GM12878 (cell line): Measurements from ENCODE around the gene NBEAL1. TPM values are rescaled to one million over a fixed set of nuclear protein-coding genes. Genes with fewer than 3 reads are reported as not detected.

Experiments used
- ATAC-seq: fragments of 200-7000 bp; cut with Tn5 transposase; 3 replicates; pipeline ENCODE4 v1.9.1; 2020; ENCODE audit warnings: mild to moderate bottlenecking, moderate library complexity
- BruUV-seq: library from RNA; stranded (reverse); fragments of 400-500 nt; replicated peaks from 2 replicates; lab custom pipeline; 2021; lab: Mats Ljungman, UMichigan
- CTCF ChIA-PET: fragments of 300-600 bp; sonication (Branson Sonifier 250); formaldehyde crosslinking; extraction: SDS; loops from one replicate; lab custom pipeline; 2021; ENCODE audit warnings: inconsistent platforms; lab: Yijun Ruan, JAX
- POLR2A ChIA-PET: fragments of 350-600 bp; formaldehyde crosslinking; extraction: SDS; loops from one replicate; lab custom pipeline; 2021; ENCODE audit warnings: inconsistent platforms; lab: Charles Lee
- RAD21 ChIA-PET: fragments of 300-600 bp; sonication (Branson Sonifier 250); formaldehyde crosslinking; loops from one replicate; lab custom pipeline; 2023; ENCODE audit warnings: antibody characterized with exemption; ENCODE audit not compliant: unreplicated experiment; lab: Charles Lee
- SMC1A ChIA-PET: fragments of 300-600 bp; sonication (Branson Sonifier 250); formaldehyde crosslinking; loops from one replicate; lab custom pipeline; 2023; ENCODE audit not compliant: unreplicated experiment, uncharacterized antibody; lab: Charles Lee
- DNase-seq: peaks from one replicate; pipeline ENCODE4 v3.0.0-alpha.2; 2011; ENCODE audit warnings: low read depth, low spot score
- FAIRE-seq: peaks from 3 replicates; lab custom pipeline; 2011; peaks lifted over from hg19 to GRCh38; lab: Jason Lieb, UNC
- H2AFZ ChIP-seq: 2 replicates; pipeline ENCODE4 v1.6.0; 2011; ENCODE audit warnings: low read depth, low read length, control low read depth; ENCODE audit not compliant: control insufficient read depth
- H3K27ac ChIP-seq: 2 replicates; pipeline ENCODE4 v1.5.1; 2011; ENCODE audit warnings: control low read depth; ENCODE audit not compliant: control insufficient read depth, insufficient read depth
- H3K27me3 ChIP-seq, 2 experiments: replicated peaks in 1 of 2; 2 replicates each; pipeline versions ENCODE4 v1.6.0 to v1.6.1; 2011; ENCODE audit warnings: low read length in 1 of 2; ENCODE audit not compliant: control insufficient read depth in 2 of 2, insufficient read depth in 2 of 2
- H3K36me3 ChIP-seq, 2 experiments: 2 replicates each; pipeline ENCODE4 v1.5.1; 2011; ENCODE audit warnings: low read length in 1 of 2; ENCODE audit not compliant: control insufficient read depth in 2 of 2, insufficient read depth in 2 of 2
- H3K4me1 ChIP-seq: 2 replicates; pipeline ENCODE4 v1.6.1; 2011; ENCODE audit warnings: mild to moderate bottlenecking, low read length, moderate library complexity, mixed read lengths; ENCODE audit not compliant: control insufficient read depth, insufficient read depth
- H3K4me2 ChIP-seq: 2 replicates; pipeline ENCODE4 v1.6.0; 2011; ENCODE audit warnings: control low read depth; ENCODE audit not compliant: control insufficient read depth, insufficient read depth
- H3K4me3 ChIP-seq: fragments of 200-600 bp; sonication (generic); 2 replicates; pipeline ENCODE4 v1.5.1; 2016
- H3K79me2 ChIP-seq: 2 replicates; pipeline ENCODE4 v1.6.0; 2011; ENCODE audit warnings: low read length; ENCODE audit not compliant: control insufficient read depth, insufficient read depth
- H3K9ac ChIP-seq: 2 replicates; pipeline ENCODE4 v1.8.0; 2011; ENCODE audit warnings: low read length, control low read depth, mixed read lengths; ENCODE audit not compliant: control insufficient read depth, insufficient read depth
- H3K9me3 ChIP-seq: replicated peaks from 3 replicates; pipeline ENCODE4 v1.5.1; 2011; ENCODE audit warnings: mild to moderate bottlenecking, low read length; ENCODE audit not compliant: control insufficient read depth, insufficient read depth
- H4K20me1 ChIP-seq: 2 replicates; pipeline ENCODE4 v1.6.0; 2011; ENCODE audit not compliant: control insufficient read depth, insufficient read depth
- ASH2L ChIP-seq: fragments of 300-600, 200-600 bp; sonication (generic); IDR thresholded peaks from 2 replicates; pipeline ENCODE4 v1.6.1; 2017; ENCODE audit warnings: low read depth, mild to moderate bottlenecking, borderline replicate concordance
- DPF2 ChIP-seq: fragments of 450-650 bp; IDR thresholded peaks from 2 replicates; pipeline ENCODE4 v1.6.1; 2017; ENCODE audit warnings: mild to moderate bottlenecking
- ETV6 ChIP-seq, 2 experiments: fragments of 450-650 bp in 1 of 2; IDR thresholded peaks in 1 of 2; conservative IDR thresholded peaks in 1 of 2; 2 replicates each; pipeline ENCODE4 v1.6.1; 2014; ENCODE audit warnings: antibody characterized with exemption in 1 of 2, borderline replicate concordance in 1 of 2, low read depth in 1 of 2, mild to moderate bottlenecking in 1 of 2, moderate library complexity in 1 of 2
- FOXM1 ChIP-seq: IDR thresholded peaks from 2 replicates; pipeline ENCODE4 v1.6.1; 2012; ENCODE audit warnings: low read depth, mild to moderate bottlenecking, inconsistent platforms, low read length, moderate library complexity
- IKZF2 ChIP-seq, 2 experiments: fragments of 450-650 bp; IDR thresholded peaks; 2 replicates each; pipeline ENCODE4 v1.6.1; 2017; ENCODE audit warnings: mild to moderate bottlenecking in 2 of 2, moderate library complexity in 2 of 2
- NFYA ChIP-seq: IDR thresholded peaks from 2 replicates; pipeline ENCODE4 v1.6.1; 2011; ENCODE audit warnings: low read depth, mild to moderate bottlenecking, low read length, improper control_type of control experiment, borderline replicate concordance
- NR2C2 ChIP-seq: IDR thresholded peaks from 2 replicates; pipeline ENCODE4 v1.6.1; 2011; ENCODE audit warnings: borderline replicate concordance, low read depth; ENCODE audit not compliant: control insufficient read depth, insufficient read length
- PAX5 ChIP-seq: IDR thresholded peaks from 2 replicates; pipeline ENCODE4 v1.6.1; 2011; ENCODE audit warnings: low read depth, low read length, borderline replicate concordance
- POLR2AphosphoS2 ChIP-seq: IDR thresholded peaks from 2 replicates; pipeline ENCODE4 v1.6.1; 2011; ENCODE audit warnings: low read depth, mild to moderate bottlenecking, low read length, improper control_type of control experiment, moderate library complexity
- TCF3 ChIP-seq: IDR thresholded peaks from 2 replicates; pipeline ENCODE4 v1.6.1; 2012; ENCODE audit warnings: low read depth, mild to moderate bottlenecking, low read length, borderline replicate concordance; ENCODE audit not compliant: insufficient read depth
- ZNF622 ChIP-seq: fragments of 450-650 bp; IDR thresholded peaks from 2 replicates; pipeline ENCODE4 v1.6.1; 2017; ENCODE audit warnings: mild to moderate bottlenecking, inconsistent platforms
- WGBS: methylation state at CpG from one replicate; pipeline ENCODE4 v1.1.6; 2016; ENCODE audit warnings: low lambda C conversion rate; ENCODE audit not compliant: insufficient replicate concordance, insufficient coverage; ENCODE audit errors: missing lambda C conversion rate; 5-methylcytosine and 5-hydroxymethylcytosine counted together
- in situ Hi-C: fragments of 300-500 bp; cut with MboI; formaldehyde crosslinking; loops from 9 replicates; pipeline ENCODE4 v1.14.3; 2018; ENCODE audit warnings: mixed read lengths
- intact Hi-C: fragments of 100-400 bp; cut with micrococcal nuclease; formaldehyde crosslinking; loops from one replicate; pipeline ENCODE4 v1.14.2; 2022; ENCODE audit not compliant: unreplicated experiment
- polyA plus RNA-seq, 11 experiments: library from polyadenylated mRNA; depleted of rRNA in 4 of 11; unstranded in 6 of 11; stranded (reverse) in 5 of 11; fragments of >200 nt; fragmentation: Nextera tagmentation in 4 of 11; fragmentation: Illumina TruSeq in 1 of 11; extraction: Ambion mirVana in 4 of 11; extraction: Trizol in 1 of 11; gene quantifications; 1 replicate in 1 of 11; 2 replicates in 10 of 11; pipeline versions ENCODE4 v1.2.1 to v1.2.3, GENCODE V29; 2011 to 2016; ENCODE audit warnings: inconsistent platforms in 2 of 11, missing spikeins in 2 of 11, low read depth in 1 of 11
- total RNA-seq, 4 experiments: library from RNA; depleted of rRNA in 3 of 4; stranded (reverse); fragments of >200 nt in 3 of 4; fragmentation: Illumina TruSeq in 1 of 4; extraction: Trizol in 1 of 4; gene quantifications; 2 replicates each; pipeline versions ENCODE4 v1.2.1 to v1.2.3, GENCODE V29; 2013 to 2021
- TF ChIP-seq, protein P1 (sequence below): fragments of 450-650 bp; IDR thresholded peaks from 2 replicates; pipeline ENCODE4 v1.6.1; 2017; ENCODE audit warnings: mild to moderate bottlenecking, moderate library complexity
- TF ChIP-seq, protein P2 (sequence below): IDR thresholded peaks from 2 replicates; pipeline ENCODE4 v1.6.1; 2011; ENCODE audit warnings: low read depth, low read length, improper control_type of control experiment, borderline replicate concordance

Gene NBEAL1
- total and polyA plus RNA-seq, 10 of the 15 experiments (the other 5 are each of a cell fraction or from before 2014, with no cell fraction given): 1.9 to 16.1 (median 7.2) TPM

DNA sequence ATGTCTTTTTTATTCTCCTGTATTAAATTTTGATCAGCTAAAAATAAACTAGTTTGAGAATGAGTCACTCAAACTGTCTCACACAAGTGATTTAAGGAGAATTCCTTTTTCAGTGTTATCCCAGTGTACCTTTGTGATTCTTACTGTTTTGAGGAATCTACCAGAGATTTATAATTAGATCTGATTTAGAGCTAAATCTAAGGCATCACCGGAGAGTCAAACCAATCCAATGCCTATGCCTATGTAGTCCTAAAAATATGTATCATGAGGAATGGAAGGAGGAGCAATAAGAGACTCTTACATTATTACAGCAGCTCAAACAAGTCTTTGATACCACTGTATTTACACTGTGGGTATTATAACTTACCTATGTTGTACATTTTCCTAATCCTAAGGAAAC, 160.7 kb downstream of the NBEAL1 start:
- Histone ChIP-seq H3K4me2 (no peak overlapping the region), H4K20me1 (no peaks in the 10 kb centered on the region), H3K4me3 (no peak overlapping the region), H3K36me3 (no peaks in the 10 kb centered on the region; a peak in 1 of 4 replicates), H3K4me1 (no peaks in the 10 kb centered on the region), H3K27me3 (no peaks in the 10 kb centered on the region), H3K9ac (no peak overlapping the region), H3K9me3 (no peaks in the 10 kb centered on the region), H3K79me2 (no peaks in the 10 kb centered on the region), H2AFZ (no peak overlapping the region), H3K27ac (no peak overlapping the region)
- in situ Hi-C loops: no loop called here
- 100% methylated on average over 1 of the region's 1 CpG for WGBS
- FAIRE-seq: no peak
- no peak for ATAC-seq
- TF ChIP-seq ASH2L: no peak
- TF ChIP-seq TCF3: no peak
- no peak for TF ChIP-seq ZNF622
- no peak for TF ChIP-seq IKZF2 (IDR thresholded peaks at IDR 0.05)
- RAD21 ChIA-PET: no interaction called here
- BruUV-seq: no TSS peak
- POLR2A ChIA-PET: no interaction called here
- intact Hi-C loops: no loop called here
- SMC1A ChIA-PET: interaction anchor here (0.6 to 1.3 kb wide), 4 partner anchors 8 to 295 kb away, joined by 3 to 4 read pairs (median 3); no protein-coding TSS in a partner anchor
- no peak for DNase-seq
- CTCF ChIA-PET: interaction anchor here (0.7 to 1.5 kb wide), 5 partner anchors 8 to 16 kb away, joined by 3 to 5 read pairs (median 3); no protein-coding TSS in a partner anchor

DNA sequence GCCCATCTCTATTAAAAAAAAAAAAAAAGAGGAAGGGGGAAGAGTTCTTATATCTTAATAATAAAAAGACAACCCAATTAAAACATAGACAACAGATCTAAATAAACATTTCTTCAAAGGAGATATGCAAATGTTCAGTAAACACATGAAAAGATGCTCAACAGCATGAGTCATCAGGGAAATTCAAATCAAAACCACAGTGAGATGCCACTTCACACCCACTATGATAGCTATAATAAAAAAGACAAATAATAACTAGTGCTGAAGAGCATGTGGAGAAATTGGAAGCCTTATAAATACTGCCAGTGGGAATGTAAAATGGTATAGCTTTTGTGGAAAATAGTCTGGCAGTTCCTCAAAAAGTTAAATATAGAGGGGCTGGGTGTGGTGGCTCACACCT, 162.7 kb downstream of the NBEAL1 start:
- ATAC-seq (no peak; the same call in 2 of the 3 replicates), FAIRE-seq (no peak), DNase-seq (no peak)
- ChIA-PET RAD21 (no interaction called here), POLR2A (interaction anchor here (0.6 to 0.7 kb wide), 3 partner anchors 260 to 509 kb away, joined by 4 to 6 read pairs (median 4); no protein-coding TSS in a partner anchor), CTCF (interaction anchor here (1.3 kb wide), 1 partner anchor 21 kb away, joined by 5 read pairs; no protein-coding TSS in a partner anchor)
- Histone ChIP-seq H3K4me3 (no peak overlapping the region), H3K4me2 (no peak overlapping the region), H3K4me1 (no peaks in the 10 kb centered on the region), H3K9ac (no peak overlapping the region), H3K9me3 (no peaks in the 10 kb centered on the region), H4K20me1 (no peaks in the 10 kb centered on the region), H2AFZ (no peak overlapping the region)
- BruUV-seq: no TSS peak
- intact Hi-C loops (no loop called here), in situ Hi-C loops (no loop called here)
- TF ChIP-seq FOXM1: no peak
- TF ChIP-seq NR2C2: no peak
- no peak for TF ChIP-seq POLR2AphosphoS2
- TF ChIP-seq, protein P1, sequence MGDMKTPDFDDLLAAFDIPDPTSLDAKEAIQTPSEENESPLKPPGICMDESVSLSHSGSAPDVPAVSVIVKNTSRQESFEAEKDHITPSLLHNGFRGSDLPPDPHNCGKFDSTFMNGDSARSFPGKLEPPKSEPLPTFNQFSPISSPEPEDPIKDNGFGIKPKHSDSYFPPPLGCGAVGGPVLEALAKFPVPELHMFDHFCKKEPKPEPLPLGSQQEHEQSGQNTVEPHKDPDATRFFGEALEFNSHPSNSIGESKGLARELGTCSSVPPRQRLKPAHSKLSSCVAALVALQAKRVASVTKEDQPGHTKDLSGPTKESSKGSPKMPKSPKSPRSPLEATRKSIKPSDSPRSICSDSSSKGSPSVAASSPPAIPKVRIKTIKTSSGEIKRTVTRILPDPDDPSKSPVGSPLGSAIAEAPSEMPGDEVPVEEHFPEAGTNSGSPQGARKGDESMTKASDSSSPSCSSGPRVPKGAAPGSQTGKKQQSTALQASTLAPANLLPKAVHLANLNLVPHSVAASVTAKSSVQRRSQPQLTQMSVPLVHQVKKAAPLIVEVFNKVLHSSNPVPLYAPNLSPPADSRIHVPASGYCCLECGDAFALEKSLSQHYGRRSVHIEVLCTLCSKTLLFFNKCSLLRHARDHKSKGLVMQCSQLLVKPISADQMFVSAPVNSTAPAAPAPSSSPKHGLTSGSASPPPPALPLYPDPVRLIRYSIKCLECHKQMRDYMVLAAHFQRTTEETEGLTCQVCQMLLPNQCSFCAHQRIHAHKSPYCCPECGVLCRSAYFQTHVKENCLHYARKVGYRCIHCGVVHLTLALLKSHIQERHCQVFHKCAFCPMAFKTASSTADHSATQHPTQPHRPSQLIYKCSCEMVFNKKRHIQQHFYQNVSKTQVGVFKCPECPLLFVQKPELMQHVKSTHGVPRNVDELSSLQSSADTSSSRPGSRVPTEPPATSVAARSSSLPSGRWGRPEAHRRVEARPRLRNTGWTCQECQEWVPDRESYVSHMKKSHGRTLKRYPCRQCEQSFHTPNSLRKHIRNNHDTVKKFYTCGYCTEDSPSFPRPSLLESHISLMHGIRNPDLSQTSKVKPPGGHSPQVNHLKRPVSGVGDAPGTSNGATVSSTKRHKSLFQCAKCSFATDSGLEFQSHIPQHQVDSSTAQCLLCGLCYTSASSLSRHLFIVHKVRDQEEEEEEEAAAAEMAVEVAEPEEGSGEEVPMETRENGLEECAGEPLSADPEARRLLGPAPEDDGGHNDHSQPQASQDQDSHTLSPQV: no peak
- TF ChIP-seq NFYA: no peak
- TF ChIP-seq, protein P2, sequence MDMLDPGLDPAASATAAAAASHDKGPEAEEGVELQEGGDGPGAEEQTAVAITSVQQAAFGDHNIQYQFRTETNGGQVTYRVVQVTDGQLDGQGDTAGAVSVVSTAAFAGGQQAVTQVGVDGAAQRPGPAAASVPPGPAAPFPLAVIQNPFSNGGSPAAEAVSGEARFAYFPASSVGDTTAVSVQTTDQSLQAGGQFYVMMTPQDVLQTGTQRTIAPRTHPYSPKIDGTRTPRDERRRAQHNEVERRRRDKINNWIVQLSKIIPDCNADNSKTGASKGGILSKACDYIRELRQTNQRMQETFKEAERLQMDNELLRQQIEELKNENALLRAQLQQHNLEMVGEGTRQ: no peak
- no peak for TF ChIP-seq ETV6 (conservative IDR thresholded peaks at IDR 0.05 in 1 of 2, IDR thresholded peaks at IDR 0.05 in 1 of 2; ENCODE audit: borderline replicate concordance in 1 of 2, low read depth in 1 of 2)
- TF ChIP-seq DPF2: no peak
- TF ChIP-seq PAX5: no peak
- TF ChIP-seq, all 136 proteins: peak for 0
- no peaks in the 10 kb centered on the region for H3K27me3 ChIP-seq
- SMC1A ChIA-PET: interaction anchor here (0.6 kb wide), 2 partner anchors 10 to 695 kb away, joined by 3 read pairs; no protein-coding TSS in a partner anchor
- H3K27ac ChIP-seq: no peak overlapping the region
- H3K79me2 ChIP-seq: no peaks in the 10 kb centered on the region
- H3K36me3 ChIP-seq: no peaks in the 10 kb centered on the region; a peak in 1 of 4 replicates
